OCI-LY7 (cell line): ENCODE data around the gene WNT3A.

ENCODE experiments used
- EZH2phosphoT487 ChIP-seq: fragments of 200-600 bp; sonication (generic); IDR thresholded peaks from 2 replicates; pipeline ENCODE4 v1.6.1; 2018; ENCODE audit warnings: low read depth, borderline replicate concordance, mild to moderate bottlenecking, mixed run types, antibody characterized with exemption, low read length, moderate library complexity, mixed read lengths
- TF ChIP-seq, protein P1 (sequence below): fragments of 200-600 bp; sonication (generic); conservative IDR thresholded peaks from 2 replicates; pipeline ENCODE4 v1.5.1; 2014; ENCODE audit warnings: mild to moderate bottlenecking, antibody characterized with exemption, low read length, moderate library complexity, mixed read lengths

DNA sequence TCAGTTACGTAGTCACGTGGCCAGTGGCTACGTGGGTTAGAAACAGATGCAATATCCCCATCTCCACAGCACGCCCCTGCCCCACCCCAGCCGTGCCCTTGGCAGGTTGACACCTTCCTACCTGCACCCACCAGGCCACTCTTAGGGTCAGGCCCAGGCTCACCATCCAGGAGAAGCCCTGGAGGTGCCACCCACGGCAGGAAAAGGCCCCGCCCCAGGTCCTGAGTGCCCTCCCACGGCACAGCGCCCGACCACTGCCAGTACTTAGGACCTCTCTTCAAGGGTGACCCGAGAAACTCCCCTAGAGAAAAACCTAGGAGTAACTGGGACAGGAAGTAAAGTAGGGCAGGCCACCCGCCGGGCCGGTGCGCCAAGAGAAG is 94.8 kb downstream of the WNT3A start:
- TF ChIP-seq, protein P1, sequence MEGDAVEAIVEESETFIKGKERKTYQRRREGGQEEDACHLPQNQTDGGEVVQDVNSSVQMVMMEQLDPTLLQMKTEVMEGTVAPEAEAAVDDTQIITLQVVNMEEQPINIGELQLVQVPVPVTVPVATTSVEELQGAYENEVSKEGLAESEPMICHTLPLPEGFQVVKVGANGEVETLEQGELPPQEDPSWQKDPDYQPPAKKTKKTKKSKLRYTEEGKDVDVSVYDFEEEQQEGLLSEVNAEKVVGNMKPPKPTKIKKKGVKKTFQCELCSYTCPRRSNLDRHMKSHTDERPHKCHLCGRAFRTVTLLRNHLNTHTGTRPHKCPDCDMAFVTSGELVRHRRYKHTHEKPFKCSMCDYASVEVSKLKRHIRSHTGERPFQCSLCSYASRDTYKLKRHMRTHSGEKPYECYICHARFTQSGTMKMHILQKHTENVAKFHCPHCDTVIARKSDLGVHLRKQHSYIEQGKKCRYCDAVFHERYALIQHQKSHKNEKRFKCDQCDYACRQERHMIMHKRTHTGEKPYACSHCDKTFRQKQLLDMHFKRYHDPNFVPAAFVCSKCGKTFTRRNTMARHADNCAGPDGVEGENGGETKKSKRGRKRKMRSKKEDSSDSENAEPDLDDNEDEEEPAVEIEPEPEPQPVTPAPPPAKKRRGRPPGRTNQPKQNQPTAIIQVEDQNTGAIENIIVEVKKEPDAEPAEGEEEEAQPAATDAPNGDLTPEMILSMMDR = no peak
- no peak for TF ChIP-seq EZH2phosphoT487
